ENCODE measurements around the gene GKAP1. TPM values are rescaled to one million over a fixed set of nuclear protein-coding genes. Genes with fewer than 3 reads are reported as not detected.

GKAP1 gene
- total and polyA plus RNA-seq, 2 donors (not counting 3 experiments of a cell fraction or from before 2014, with no cell fraction given), result 1.3 to 2.5 TPM

- Histone ChIP-seq H3K4me2 (ENCODE audit: insufficient read depth, low read length) (peak overlapping the region; percentile 68), H3K36me3 (ENCODE audit: control insufficient read depth in 2 of 2, extremely low read depth in 1 of 2, insufficient read depth in 2 of 2, low read length in 2 of 2) (no peaks in the 10 kb centered on the region), H2AFZ (ENCODE audit: low read depth, low read length) (peak overlapping the region; percentile 83), H3K79me2 (ENCODE audit: control insufficient read depth, insufficient read depth, low read length) (peaks cover 41% of the 10 kb centered on the region), H3K9me3 (replicated peaks; ENCODE audit: control insufficient read depth, insufficient read depth, low read length) (no peaks in the 10 kb centered on the region), H3K4me1 (ENCODE audit: control insufficient read depth, extremely low read depth, insufficient read depth, low read length) (peaks cover 16% of the 10 kb centered on the region), H3K27ac (ENCODE audit: insufficient read depth, low read depth, low read length) (peak overlapping the region; percentile 99), H3K4me3 (replicated peaks in 1 of 3; ENCODE audit: insufficient read depth in 1 of 3, low read depth in 1 of 3, low read length in 3 of 3) (peak overlapping the region; percentile 18 to 100 (median 57)), H3K9me1 (replicated peaks; ENCODE audit: control insufficient read depth, extremely low read depth, insufficient read depth, low read length) (no peaks in the 10 kb centered on the region), H3K27me3 (ENCODE audit: control insufficient read depth in 2 of 2, insufficient read depth in 2 of 2, low read length in 2 of 2) (no peaks in the 10 kb centered on the region), H4K20me1 (replicated peaks; ENCODE audit: control insufficient read depth, extremely low read depth, insufficient read depth, low read length) (no peaks in the 10 kb centered on the region), H3K9ac (replicated peaks; ENCODE audit: extremely low read depth, insufficient read depth, low read length) (peak overlapping the region; percentile 99)
- intact Hi-C loops (cut with micrococcal nuclease), result loop anchor here (1.0 to 5.0 kb wide), 6 partner anchors 85 to 444 kb away; partner anchors contain the start of genes GKAP1, HNRNPK, IDNK and KIF27
- DNase-seq (ENCODE audit: low read depth, low spot score) (no peak), FAIRE-seq (no peak)
- dilution Hi-C loops (cut with MboI; ENCODE audit: extremely low pct_ligation_motif_present, low sequenced_read_pairs), result no loop called here
- ChIA-PET CTCF (interaction anchor here (0.6 to 3.8 kb wide), 6 partner anchors 20 to 88 kb away, joined by 3 to 25 read pairs (median 8); no protein-coding TSS in a partner anchor), POLR2A (interaction anchor here (1.5 to 2.8 kb wide), 2 partner anchors 42 to 59 kb away, joined by 3 to 11 read pairs; no protein-coding TSS in a partner anchor)
- TF ChIP-seq POLR2A (IDR thresholded peaks at IDR 0.05; ENCODE audit: low read depth, low read length), result no peak
- TF ChIP-seq POLR2AphosphoS5 (IDR thresholded peaks at IDR 0.05; ENCODE audit: insufficient read depth, low read depth, low read length), result no peak
- no peak for TF ChIP-seq GATA2 (IDR thresholded peaks at IDR 0.05; ENCODE audit: insufficient read depth, insufficient read length, low read depth, low read length)
- peak; percentile 8 to 22 for TF ChIP-seq CTCF (IDR thresholded peaks at IDR 0.05; ENCODE audit: extremely low read depth in 1 of 2, insufficient read depth in 1 of 2, low read depth in 1 of 2, low read length in 2 of 2)
- no peak for TF ChIP-seq FOS (IDR thresholded peaks at IDR 0.05; ENCODE audit: borderline replicate concordance, insufficient read depth, low read length)
- no peak for TF ChIP-seq EZH2 (IDR thresholded peaks at IDR 0.05; ENCODE audit: borderline replicate concordance, low read depth, low read length, severe bottlenecking)
- peak; percentile 39 for TF ChIP-seq JUN (IDR thresholded peaks at IDR 0.05; ENCODE audit: borderline replicate concordance, insufficient read depth, insufficient read length, low read depth)
- no peak for TF ChIP-seq MAX (IDR thresholded peaks at IDR 0.05; ENCODE audit: insufficient read depth, insufficient read length)
- no peak for TF ChIP-seq MYC (IDR thresholded peaks at IDR 0.05; ENCODE audit: low read depth, low read length)
- BruUV-seq (replicated peaks), result TSS peak; percentile 52
Observed at GRCh38 chr9:83708515-83709158, 108.9 kb downstream of the GKAP1 start.
